Head of caudate nucleus (tissue), 42 donors: Measurements from ENCODE around the gene UVSSA.
"Not testable (repeated sequence)": the region's sequence is repeated elsewhere in the genome, so short reads cannot be mapped to it uniquely, and the experiment has no call there.

ENCODE experiments used
- DNase-seq, 42 donors: peaks; one replicate each; pipeline versions ENCODE4 v3.0.0 to v3.0.0-alpha.2; 2020 to 2021; ENCODE audit warnings: mixed read lengths in 7 of 42
- intact Hi-C: fragments of 100-400 bp; cut with DNase I; formaldehyde crosslinking; loops from one replicate; pipeline ENCODE4 v1.15.0; 2022

UVSSA gene

DNA sequence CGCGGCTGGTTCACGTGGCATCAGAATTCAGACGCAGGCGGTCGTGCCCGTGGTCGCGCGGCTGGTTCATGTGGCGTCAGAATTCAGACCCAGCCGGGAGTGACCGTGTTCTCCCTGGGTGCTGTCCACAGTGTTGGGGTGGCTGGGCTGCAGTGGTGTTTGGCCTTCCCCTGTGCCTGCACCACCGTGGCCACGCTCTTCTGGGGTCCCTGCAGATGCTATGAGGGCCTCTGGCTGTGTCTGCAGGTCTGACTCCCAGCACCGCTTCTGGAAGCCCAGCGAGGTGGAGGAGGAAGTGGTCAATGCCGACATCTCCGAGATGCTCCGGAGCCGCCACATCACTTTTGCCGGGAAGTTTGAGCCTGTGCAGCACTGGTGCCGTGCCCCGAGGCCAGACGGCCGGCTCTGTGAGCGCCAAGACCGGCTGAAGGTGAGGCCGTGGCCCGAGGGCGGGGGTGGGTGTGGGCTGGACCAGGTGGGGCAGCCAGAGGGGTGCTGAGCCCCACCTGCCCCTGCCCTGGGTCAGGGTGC is 32.9 kb downstream of the UVSSA start:
- DNase-seq = peak in 1 of 42 donors; percentile 2
- intact Hi-C loops = no loop called here

DNA sequence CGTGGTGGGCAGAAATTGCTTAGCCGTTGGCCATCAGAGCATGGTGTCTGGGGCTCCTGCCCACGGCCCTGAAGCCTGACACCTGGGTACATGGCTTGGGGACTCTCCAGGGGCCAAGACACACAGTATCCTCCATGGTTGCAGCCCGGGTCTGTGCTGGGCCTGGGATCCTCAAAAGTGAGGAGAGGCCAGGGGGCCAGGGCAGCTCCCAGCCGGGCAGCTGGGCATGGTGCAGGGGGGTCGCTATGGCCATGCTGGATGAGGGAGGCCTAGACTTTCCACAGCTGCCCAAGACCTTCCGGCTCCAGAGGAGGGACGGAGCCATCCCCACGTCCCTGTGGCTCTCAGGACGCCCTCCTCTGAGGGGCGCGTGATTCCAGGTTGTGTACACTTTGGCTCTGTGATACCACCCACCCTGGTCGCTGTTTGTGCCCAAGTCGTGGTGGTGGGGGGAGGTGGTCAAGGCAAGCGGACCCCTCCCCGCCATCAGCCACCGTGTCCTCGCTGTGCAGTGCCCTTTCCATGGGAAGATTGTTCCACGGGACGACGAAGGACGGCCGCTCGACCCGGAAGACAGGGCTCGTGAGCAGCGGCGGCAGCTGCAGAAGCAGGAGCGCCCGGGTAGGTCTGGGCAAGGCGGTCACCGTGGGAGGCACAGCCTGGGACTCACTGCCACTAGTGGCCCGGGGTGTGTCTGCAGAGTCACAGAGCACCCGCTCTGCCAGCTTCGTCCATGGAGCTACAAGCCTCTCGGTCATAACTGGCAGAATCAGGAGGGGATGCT is 33.6 kb downstream of the UVSSA start:
- DNase-seq = peak in 1 of 42 donors; percentile 2

DNA sequence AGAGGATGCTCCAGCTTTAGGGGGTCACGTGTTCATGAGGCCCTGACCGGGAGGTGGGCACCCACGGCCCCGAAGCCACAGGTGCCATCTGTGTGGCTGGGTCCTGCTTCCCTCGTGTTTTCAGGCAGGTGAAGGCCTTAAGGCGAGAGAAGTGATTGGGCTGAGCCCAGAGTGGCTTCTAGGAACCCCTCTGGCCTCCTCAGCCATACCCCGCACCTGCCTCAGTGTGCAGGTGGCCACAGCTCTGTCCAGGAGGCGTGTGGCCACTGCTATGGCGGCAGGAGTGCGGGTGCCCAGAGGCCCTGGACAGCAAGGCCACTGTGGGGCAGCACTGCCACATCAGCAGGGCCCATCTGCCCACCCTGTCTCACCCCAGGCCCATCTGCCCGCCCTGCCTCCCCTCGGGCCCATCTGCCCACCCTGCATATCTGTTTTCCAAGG is 34.2 kb downstream of the UVSSA start:
- intact Hi-C loops = no loop called here

More for the DNA sequence above, 33.6 kb downstream of the UVSSA start:
- intact Hi-C loops = no loop called here

DNA sequence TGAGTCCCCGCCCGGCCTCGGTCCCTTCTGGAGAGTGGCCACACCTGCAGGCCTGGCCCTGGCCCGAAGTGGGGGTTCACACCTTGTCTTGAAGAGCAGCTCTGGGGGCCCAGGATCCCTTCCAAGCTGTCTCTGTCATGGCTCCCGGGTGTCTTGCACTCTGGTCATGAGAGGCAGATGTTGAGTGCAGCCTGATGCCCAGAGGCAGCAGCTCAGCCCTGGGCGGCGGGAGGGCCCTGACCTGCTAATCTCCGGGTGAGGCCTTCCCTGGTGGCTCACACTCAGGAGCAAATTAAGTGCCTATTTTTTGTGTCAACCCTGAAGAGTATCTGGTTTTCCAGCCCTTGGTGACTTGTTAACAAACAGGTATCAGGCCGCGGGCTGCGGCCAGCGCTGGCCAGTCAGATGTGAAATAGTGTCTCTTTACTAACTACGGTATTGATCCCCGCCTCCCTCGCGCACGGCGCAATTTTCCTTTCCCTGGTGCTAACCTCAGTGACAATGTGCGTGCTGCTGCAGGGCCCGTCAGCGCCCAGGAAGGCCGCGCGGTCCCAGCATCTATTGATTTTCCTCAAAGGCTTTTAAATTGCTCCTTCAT is 35.0 kb downstream of the UVSSA start:
- DNase-seq = peak in 1 of 42 donors; percentile 2
- intact Hi-C loops = no loop called here

More for the DNA sequence above, 34.2 kb downstream of the UVSSA start:
- DNase-seq = peak in 1 of 42 donors; percentile 2

DNA sequence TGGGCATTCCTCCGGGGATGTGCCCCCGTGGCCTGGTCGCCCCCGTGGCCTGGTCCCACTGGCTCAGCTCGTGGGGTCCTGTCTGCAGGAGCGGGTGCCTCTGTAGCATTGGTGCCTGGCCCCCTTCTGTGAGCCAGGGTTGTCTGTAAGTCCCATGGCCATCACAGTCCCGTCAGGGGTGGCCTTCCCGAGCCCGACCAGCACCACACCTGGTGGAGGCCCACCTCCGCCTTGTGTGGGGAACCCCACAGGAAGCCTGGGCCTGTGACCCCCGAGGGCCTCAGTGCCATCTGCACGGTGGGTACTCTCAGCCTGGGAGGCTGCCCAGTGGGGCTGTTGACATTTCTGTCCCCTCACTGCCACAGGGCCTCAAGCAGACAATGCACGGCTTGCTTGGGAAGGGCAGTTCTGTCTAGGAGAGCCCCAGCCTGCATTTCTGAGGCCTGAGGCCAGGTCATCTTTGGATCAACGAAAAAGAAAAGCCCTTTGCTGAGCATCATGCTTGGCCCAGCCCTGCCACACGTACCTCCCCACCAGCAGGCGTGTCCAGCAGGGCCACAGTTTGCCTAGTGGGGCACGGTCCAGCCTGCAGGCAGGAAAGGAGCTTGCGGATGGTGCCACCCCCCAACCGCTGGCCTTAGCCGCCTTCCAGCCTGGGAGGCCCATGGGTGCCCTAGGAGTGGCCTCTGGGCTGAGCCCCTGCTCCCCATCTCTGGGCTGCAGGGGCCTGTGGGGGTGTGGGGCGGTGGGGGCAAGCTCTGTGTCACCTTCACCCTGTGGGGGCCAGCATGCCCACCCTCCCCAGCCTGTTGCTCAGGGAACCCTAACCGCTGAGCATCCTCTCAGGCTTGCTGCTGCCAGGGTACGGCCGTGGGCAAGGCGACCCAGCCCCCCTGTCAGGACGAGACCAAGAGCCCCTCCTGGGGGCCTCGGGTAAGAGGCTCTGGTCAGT is 36.0 kb downstream of the UVSSA start:
- intact Hi-C loops = no loop called here
- DNase-seq = peak in 1 of 42 donors; percentile 3

DNA sequence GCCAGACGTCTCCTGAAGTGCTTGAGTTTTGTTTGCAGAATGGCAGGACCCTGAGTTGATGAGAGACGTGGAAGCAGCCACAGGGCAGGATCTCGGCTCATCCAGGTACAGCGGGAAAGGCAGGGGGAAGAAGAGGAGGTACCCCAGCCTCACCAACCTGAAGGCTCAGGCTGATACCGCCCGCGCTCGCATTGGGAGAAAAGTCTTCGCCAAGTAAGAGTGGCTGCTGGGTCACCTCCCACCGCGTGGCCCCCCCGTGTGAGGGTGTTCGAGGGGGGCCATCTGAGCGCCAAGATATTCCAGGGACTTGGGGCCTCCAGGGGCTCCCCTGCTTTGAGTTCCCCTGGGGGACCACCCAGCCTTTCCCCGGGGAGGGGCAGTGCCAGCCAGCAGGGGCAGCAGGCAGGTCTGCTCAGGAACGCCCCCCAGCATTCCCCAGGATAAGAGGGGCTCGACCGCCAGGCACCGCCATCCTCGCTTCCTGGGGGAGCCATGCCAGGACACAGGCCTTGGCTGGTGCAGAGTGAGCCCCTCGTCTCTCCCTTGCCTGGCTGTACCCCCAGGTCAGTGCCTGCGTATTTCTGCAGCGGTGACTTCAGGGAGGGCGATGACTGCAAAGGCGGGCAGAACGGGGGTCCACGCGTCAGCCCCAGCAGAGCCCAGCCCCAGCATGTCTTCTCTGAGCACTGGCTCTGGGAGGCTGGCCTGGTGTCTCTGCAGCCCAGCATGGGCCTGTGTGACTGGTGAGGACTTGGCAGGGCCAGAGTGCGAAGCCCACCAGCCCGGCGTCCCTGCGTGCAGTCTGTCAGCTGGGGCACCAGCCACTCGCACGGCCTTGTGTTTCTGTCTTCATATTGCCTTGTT is 37.0 kb downstream of the UVSSA start:
- intact Hi-C loops = no loop called here
- peak in 1 of 42 donors; percentile 1 for DNase-seq

DNA sequence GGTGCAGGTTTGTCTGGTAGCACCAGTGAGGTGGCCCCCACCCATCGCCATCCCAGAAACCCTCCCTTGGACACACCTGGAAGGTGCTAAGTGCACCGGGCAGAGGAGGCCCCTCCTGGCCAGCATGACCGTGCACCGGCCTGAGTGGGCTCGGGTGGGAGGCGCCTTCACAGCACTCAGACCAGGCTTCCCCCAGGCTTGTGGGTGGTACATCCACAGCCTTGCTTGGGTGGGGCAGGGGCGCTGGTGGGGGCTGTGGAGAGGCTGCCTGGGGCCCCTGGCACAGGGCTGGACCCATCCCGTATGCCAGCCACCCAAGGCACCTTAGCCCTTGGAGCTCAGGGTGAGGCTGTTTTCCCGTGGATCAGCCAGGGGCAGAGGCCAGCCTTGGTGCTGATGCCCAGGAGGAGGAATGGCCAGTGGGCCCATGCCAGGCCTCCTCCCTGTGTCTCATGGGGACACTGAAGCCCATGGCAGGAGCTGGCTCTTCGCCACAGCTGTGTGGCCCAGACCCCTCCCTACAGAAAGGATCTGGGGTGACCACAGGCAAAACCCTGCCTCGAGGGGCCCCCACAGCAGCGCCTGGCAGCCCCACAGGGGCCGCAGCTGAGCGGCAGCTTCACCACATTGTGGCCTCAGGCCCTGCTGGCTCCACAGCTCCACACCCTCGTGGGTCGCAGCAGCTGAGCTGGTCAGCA is 37.8 kb downstream of the UVSSA start:
- intact Hi-C loops = no loop called here
- peak in 1 of 42 donors; percentile 1 for DNase-seq

DNA sequence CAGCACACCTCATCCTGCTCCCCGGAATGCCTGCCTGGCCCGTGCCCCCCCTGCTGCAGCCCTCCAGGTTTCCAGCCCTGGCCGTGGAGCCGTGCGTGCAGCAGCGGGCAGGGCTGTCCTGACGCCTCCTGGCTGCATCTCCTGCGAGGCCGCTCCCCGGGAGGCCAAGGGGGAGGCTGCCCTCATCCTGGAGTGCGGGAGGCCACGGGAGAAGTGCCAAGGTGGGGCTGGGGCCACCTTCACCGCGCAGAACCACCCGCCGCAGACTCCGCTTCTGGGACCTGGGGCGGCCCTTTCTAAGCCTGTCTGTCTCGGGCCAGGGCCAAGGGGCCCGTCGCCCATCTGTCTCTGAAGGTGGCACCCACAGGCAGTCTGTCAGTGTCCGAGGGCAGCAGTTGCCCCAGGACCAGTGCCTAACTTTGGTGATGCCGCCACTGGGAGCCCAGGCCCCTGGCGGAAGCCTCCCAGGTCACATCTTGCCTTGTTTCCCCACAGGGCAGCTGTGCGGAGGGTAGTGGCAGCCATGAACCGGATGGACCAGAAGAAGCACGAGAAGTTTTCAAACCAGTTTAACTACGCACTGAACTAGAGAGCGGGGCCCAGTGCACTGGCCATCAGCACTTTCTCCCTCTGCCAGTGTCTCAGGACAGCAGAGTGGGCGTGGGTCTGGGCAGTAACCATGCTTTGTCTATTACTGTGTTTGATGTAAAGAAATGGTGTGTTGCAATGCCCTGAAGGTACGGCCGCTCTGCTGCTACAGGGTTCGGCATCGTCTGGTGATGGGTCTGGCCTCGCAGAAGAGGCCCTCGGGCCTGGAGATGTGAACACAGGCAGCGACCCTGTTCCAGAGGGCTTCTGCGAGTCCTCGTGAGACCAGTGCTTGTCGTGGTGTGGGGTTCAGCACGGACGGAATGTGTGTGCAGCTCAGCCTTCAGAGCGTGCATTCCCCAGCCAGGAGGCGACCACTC is 38.6 kb downstream of the UVSSA start:
- peak in 1 of 42 donors; percentile 2 for DNase-seq
- intact Hi-C loops = no loop called here

DNA sequence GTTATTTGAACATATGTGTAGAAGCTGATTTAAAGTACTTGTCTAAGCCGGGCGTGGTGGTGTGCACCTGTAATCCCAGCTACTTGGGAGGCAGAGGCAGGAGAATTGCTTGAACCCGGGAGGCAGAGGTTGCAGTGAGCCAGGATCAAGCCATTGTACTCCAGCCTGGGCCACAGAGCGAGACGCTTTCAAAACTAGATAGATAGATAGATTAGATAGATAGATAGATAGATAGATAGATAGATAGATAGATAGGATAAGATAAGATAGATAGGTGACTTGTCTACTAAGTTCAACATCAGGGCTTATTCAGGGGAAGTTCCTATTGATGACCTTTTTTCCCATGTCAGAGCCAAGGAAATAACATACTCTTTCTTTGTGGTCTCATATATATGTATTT is 46.4 kb downstream of the UVSSA start:
- intact Hi-C loops = not testable (repeated sequence)

DNA sequence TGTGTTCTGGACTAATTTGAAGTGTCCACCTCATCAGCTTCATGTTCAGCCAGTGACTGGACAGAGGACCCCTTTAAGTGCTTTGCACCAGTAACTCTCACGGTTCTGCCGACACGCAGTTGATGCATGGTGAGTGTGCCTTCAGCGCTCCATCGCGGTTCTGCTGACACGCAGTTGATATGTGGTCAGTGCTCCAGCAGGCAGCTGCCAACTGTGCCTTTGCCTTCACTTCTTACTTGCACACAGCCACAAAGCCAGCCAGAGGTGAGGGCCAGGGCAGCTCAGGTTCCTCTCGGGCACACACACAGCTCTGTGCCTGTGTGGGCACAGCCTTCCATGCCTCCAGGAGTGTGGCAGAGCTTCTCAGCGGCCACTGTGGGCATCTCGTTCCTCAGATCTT is 46.9 kb downstream of the UVSSA start:
- intact Hi-C loops = no loop called here
- peak in 1 of 42 donors; percentile 0 for DNase-seq

More for the DNA sequence above, 46.4 kb downstream of the UVSSA start:
- DNase-seq = not testable (repeated sequence)

DNA sequence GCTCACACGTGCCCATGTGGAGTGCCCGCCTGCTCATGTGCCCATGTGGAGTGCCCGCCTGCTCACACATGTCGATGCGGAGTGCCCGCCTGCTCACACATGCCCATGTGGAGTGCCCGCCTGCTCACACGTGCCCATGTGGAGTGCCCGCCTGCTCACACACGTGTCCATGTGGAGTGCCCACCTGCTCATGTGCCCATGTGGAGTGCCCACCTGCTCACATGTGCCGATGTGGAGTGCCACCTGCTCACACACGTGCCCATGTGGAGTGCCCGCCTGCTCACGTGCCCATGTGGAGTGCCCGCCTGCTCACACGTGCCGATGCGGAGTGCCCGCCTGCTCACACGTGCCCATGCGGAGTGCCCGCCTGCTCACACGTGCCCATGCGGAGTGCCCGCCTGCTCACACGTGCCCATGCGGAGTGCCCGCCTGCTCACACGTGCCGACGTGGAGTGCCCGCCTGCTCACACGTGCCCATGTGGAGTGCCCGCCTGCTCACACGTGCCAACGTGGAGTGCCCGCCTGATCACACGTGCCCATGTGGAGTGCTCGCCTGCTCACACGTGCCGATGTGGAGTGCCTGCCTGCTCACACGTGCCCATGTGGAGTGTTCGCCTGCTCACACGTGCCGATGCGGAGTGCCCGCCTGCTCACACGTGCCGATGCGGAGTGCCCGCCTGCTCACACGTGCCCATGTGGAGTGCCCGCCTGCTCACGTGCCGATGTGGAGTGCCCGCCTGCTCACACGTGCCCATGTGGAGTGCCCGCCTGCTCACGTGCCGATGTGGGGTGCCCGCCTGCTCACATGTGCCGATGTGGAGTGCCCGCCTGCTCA is 47.8 kb downstream of the UVSSA start:
- intact Hi-C loops, DNase-seq: not testable (repeated sequence)

DNA sequence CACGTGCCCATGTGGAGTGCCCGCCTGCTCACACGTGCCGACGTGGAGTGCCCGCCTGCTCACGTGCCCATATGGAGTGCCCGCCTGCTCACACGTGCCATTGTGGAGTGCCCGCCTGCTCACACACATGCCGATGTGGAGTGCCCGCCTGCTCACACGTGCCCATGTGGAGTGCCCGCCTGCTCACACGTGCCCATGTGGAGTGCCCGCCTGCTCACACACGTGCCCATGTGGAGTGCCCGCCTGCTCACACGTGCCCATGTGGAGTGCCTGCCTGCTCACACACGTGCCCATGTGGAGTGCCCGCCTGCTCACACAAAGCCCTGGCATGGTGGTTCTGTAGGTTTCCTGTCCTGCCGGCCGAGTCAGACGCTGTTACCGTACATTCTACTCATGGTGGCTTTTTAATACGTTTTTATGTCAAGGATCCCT is 48.4 kb downstream of the UVSSA start:
- intact Hi-C loops, DNase-seq: not testable (repeated sequence)

DNA sequence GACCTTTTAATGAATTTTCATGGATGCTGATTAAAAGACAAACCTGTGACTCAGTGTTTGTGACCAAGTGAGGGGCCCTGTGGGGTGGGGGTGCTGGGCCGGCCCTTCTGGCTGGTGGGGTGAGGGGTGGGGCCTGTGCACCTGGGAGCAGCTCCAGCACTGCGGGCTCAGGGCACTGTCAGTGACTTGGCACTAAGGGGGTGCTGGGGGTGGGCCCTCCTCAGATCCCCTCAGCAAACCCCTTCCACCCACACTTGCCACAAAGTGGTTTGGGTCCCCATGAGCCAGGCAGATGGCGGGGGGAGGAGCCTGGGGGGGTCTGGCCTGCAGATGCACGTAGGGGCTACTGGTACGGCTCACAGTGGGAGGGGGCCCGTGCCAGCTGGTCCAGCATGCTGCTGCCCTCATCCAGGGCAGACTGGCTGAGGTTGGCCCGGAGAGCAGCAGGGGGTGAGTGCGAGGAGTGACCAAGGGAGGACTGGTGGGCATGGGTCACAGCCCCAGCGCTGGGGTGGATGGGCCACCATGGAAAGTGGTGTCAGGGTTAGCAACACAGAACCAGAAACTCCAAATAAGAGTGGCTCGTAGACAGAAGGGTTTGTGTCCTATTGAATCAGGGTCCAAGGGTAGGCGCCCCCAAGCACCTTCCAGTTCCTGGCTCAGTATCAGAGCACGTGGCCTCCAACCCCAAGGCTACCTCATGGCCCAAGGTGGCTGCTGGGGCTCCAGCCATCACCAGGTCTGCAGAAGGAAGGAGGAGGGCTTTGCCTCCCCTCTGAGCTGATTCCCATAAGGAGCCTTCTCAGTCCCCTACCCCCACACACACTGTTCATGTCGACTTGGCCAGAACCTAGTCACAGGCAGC is 49.2 kb downstream of the UVSSA start:
- DNase-seq = peak in 1 of 42 donors; percentile 1
- intact Hi-C loops = no loop called here

DNA sequence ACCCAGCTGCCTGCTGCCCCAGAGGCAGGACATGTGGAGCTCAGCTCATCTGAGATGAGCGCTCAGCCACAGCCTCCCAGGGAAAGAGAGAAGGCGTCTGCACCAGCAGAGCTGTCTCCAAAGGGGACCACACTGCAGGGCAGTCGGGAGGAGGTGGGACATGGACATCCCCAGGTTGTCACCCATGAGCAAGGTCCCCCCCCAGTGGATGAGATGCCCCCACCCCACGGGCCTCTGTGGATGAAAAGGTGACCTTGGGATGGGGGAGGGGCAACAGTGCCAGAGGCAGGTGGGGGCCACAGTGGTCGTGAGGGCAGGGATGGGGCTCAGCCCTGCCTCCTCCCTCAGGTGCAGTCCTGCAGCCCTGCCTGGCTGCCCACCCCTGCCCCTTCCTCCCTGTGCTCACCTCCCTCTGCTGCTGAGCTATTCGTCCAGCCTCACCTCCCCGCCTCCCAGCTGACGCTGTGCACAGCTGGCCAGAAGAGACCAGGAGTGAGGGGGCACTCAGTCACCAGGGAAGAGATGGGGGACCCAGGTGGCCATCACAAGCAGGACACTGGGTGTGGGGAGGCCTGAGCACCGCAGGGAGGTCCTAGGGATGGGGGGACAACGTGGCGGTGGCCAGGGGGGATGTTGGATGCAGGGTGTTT is 49.9 kb downstream of the UVSSA start:
- intact Hi-C loops = no loop called here
- peak in 3 of 42 donors; percentile 0 to 5 (median 1) for DNase-seq
